Naive thymus-derived CD4-positive, alpha-beta T cell (primary cell): Measurements from ENCODE around the gene LAPTM5. TPM values are rescaled to one million over a fixed set of nuclear protein-coding genes. Genes with fewer than 3 reads are reported as not detected.

Source experiments
- ATAC-seq: fragments of 150-1000 bp; cut with Tn5 transposase; 2 replicates; pipeline ENCODE4 v1.10.0; 2021; ENCODE audit warnings: mild to moderate bottlenecking, moderate library complexity
- CTCF ChIA-PET: fragments of 350-600 bp; sonication (Branson Sonifier 250); formaldehyde crosslinking; loops from one replicate; lab custom pipeline; 2021; ENCODE audit warnings: antibody characterized with exemption; lab: Charles Lee
- POLR2A ChIA-PET: fragments of 350-600 bp; sonication (Branson Sonifier 250); formaldehyde crosslinking; loops from one replicate; lab custom pipeline; 2021; ENCODE audit warnings: antibody characterized with exemption, inconsistent platforms; lab: Charles Lee
- DNase-seq, 9 donors: peaks; one replicate each; pipeline versions ENCODE4 v3.0.0 to v3.0.0-alpha.2; 2020 to 2022; ENCODE audit warnings: mixed read lengths in 1 of 9
- H3K27ac ChIP-seq: one replicate; pipeline ENCODE4 v1.7.0; 2013; ENCODE audit warnings: mild to moderate bottlenecking, low read depth, low read length, moderate library complexity
- H3K27me3 ChIP-seq, 2 donors: one replicate each; pipeline ENCODE4 v1.7.0; 2013; ENCODE audit warnings: low read length in 2 of 2, mild to moderate bottlenecking in 2 of 2, moderate library complexity in 2 of 2; ENCODE audit not compliant: control insufficient read depth in 2 of 2, insufficient read depth in 2 of 2
- H3K36me3 ChIP-seq, 3 experiments: 1 replicate in 2 of 3; 2 replicates in 1 of 3; pipeline ENCODE4 v1.7.0; 2013; ENCODE audit warnings: low read length in 3 of 3, mild to moderate bottlenecking in 3 of 3, moderate library complexity in 1 of 3; ENCODE audit not compliant: insufficient read depth in 3 of 3, control insufficient read depth in 2 of 3
- H3K4me1 ChIP-seq, 2 donors: one replicate each; pipeline ENCODE4 v1.7.0; 2013; ENCODE audit warnings: low read length in 2 of 2, mild to moderate bottlenecking in 2 of 2, moderate library complexity in 1 of 2; ENCODE audit not compliant: control insufficient read depth in 2 of 2, insufficient read depth in 2 of 2
- H3K4me3 ChIP-seq: 2 replicates; pipeline ENCODE4 v1.7.0; 2013; ENCODE audit warnings: mild to moderate bottlenecking, low read length
- H3K9me3 ChIP-seq, 3 experiments: 1 replicate in 2 of 3; 2 replicates in 1 of 3; pipeline ENCODE4 v1.7.0; 2013; ENCODE audit warnings: low read length in 3 of 3; ENCODE audit not compliant: control insufficient read depth in 2 of 3
- H3K27ac Mint-ChIP-seq, 9 donors: one replicate each; pipeline ENCODE4 v1.8.0; 2020 to 2022; ENCODE audit warnings: mixed read lengths in 9 of 9, mild to moderate bottlenecking in 8 of 9, moderate library complexity in 5 of 9, inconsistent platforms in 2 of 9
- H3K27me3 Mint-ChIP-seq, 5 donors: one replicate each; pipeline ENCODE4 v1.8.0; 2021 to 2022; ENCODE audit warnings: mixed read lengths in 5 of 5, mild to moderate bottlenecking in 1 of 5
- H3K36me3 Mint-ChIP-seq, 5 donors: one replicate each; pipeline ENCODE4 v1.8.0; 2020 to 2022; ENCODE audit warnings: mixed read lengths in 5 of 5, mild to moderate bottlenecking in 3 of 5, inconsistent platforms in 1 of 5
- H3K4me1 Mint-ChIP-seq, 7 donors: one replicate each; pipeline ENCODE4 v1.8.0; 2020 to 2022; ENCODE audit warnings: mixed read lengths in 7 of 7, mild to moderate bottlenecking in 3 of 7, inconsistent platforms in 1 of 7
- H3K4me3 Mint-ChIP-seq, 10 donors: one replicate each; pipeline ENCODE4 v1.8.0; 2020 to 2022; ENCODE audit warnings: mild to moderate bottlenecking in 10 of 10, mixed read lengths in 10 of 10, moderate library complexity in 6 of 10, inconsistent platforms in 2 of 10
- H3K9me3 Mint-ChIP-seq, 11 donors: one replicate each; pipeline ENCODE4 v1.8.0; 2020 to 2022; ENCODE audit warnings: mixed read lengths in 11 of 11, mild to moderate bottlenecking in 4 of 11, inconsistent platforms in 1 of 11, moderate library complexity in 1 of 11
- intact Hi-C, 2 donors: fragments of 100-400 bp; cut with micrococcal nuclease; formaldehyde crosslinking; loops; one replicate each; pipeline ENCODE4 v1.15.1; 2023
- polyA plus RNA-seq, 2 donors: library from polyadenylated mRNA; unstranded; fragments of 300-500 nt; fragmentation: Illumina TruSeq; gene quantifications; one replicate each; pipeline ENCODE4 v1.2.3, GENCODE V29; 2021
- total RNA-seq, 6 experiments: library from RNA in 5 of 6; stranded (reverse) in 5 of 6; gene quantifications; 1 replicate in 5 of 6; 2 replicates in 1 of 6; pipeline ENCODE4 v1.2.3 and lab custom pipeline; 2021 to 2026

Gene LAPTM5
- total and polyA plus RNA-seq, 7 experiments from 2014 or later = 464 to 783 (median 575) TPM

GRCh38 chr1:30733493-30733892 lies 24.1 kb downstream of the LAPTM5 start:
- Mint-ChIP-seq H3K4me1 (peaks cover 25 to 38% (median 27%) of the 10 kb centered on the region in 7 donors), H3K36me3 (peaks cover 20 to 47% (median 27%) of the 10 kb centered on the region in 5 donors), H3K27me3 (no peaks in the 10 kb centered on the region), H3K9me3 (no peaks in the 10 kb centered on the region), H3K4me3 (no peak overlapping the region), H3K27ac (peak overlapping the region in 3 of 9 donors; percentile 18 to 70 (median 34))
- no peak for DNase-seq
- no peak overlapping the region for H3K4me3 ChIP-seq
- CTCF ChIA-PET = interaction anchor here (1.4 to 1.8 kb wide), 2 partner anchors 10 to 47 kb away, joined by 3 to 7 read pairs; no protein-coding TSS in a partner anchor
- intact Hi-C loops = no loop called here
- POLR2A ChIA-PET = interaction anchor here (5.0 to 42.4 kb wide), 2 partner anchors 13 to 22 kb away, joined by 30 to 1281 read pairs; partner anchors contain the start of gene LAPTM5
- H3K27ac ChIP-seq = no peak overlapping the region
- H3K9me3 ChIP-seq = no peaks in the 10 kb centered on the region
- ATAC-seq = no peak
- peaks cover 39 to 67% (median 43%) of the 10 kb centered on the region in 3 experiments for H3K36me3 ChIP-seq
- H3K4me1 ChIP-seq = peaks cover 10 to 11% of the 10 kb centered on the region in 2 donors
- H3K27me3 ChIP-seq = no peaks in the 10 kb centered on the region

- Histone ChIP-seq H3K27me3 (no peaks in the 10 kb centered on the region), H3K27ac (peak overlapping the region; percentile 48), H3K4me1 (peaks cover 4 to 10% of the 10 kb centered on the region in 2 donors), H3K36me3 (peaks cover 29 to 62% (median 34%) of the 10 kb centered on the region in 3 experiments), H3K4me3 (no peak overlapping the region), H3K9me3 (no peaks in the 10 kb centered on the region)
- peak; percentile 71 for ATAC-seq
- ChIA-PET POLR2A (interaction anchor here (5.0 to 42.4 kb wide), 2 partner anchors 12 to 23 kb away, joined by 30 to 1281 read pairs; partner anchors contain the start of gene LAPTM5), CTCF (interaction anchor here (0.7 to 1.8 kb wide), 4 partner anchors 11 to 48 kb away, joined by 3 to 7 read pairs (median 4); no protein-coding TSS in a partner anchor)
- Mint-ChIP-seq H3K4me3 (peak overlapping the region in 1 of 10 donors; percentile 34), H3K36me3 (peaks cover 16 to 39% (median 17%) of the 10 kb centered on the region in 5 donors), H3K27ac (peak overlapping the region; percentile 60 to 89 (median 83)), H3K4me1 (peaks cover 19 to 30% (median 23%) of the 10 kb centered on the region in 7 donors), H3K9me3 (no peaks in the 10 kb centered on the region), H3K27me3 (no peaks in the 10 kb centered on the region)
- intact Hi-C loops = loop anchor here in 1 of 2 donors (1.0 kb wide), 2 partner anchors 11 to 24 kb away; no protein-coding TSS in a partner anchor
- peak in 2 of 9 donors; percentile 26 to 48 for DNase-seq
Measured at GRCh38 chr1:30732277-30732996, 25.1 kb downstream of the LAPTM5 start.

GRCh38 chr1:30731806-30732276 lies 25.7 kb downstream of the LAPTM5 start:
- intact Hi-C loops = loop anchor here in 1 of 2 donors (1.0 kb wide), 2 partner anchors 11 to 24 kb away; no protein-coding TSS in a partner anchor
- no peaks in the 10 kb centered on the region for H3K9me3 ChIP-seq
- peak overlapping the region in 3 of 10 donors; percentile 1 to 34 (median 12) for H3K4me3 Mint-ChIP-seq
- H3K27ac ChIP-seq = peak overlapping the region; percentile 48
- peaks cover 19 to 30% (median 23%) of the 10 kb centered on the region in 7 donors for H3K4me1 Mint-ChIP-seq
- peaks cover 23 to 60% (median 28%) of the 10 kb centered on the region in 3 experiments for H3K36me3 ChIP-seq
- H3K27me3 ChIP-seq = no peaks in the 10 kb centered on the region
- peaks cover 4 to 10% of the 10 kb centered on the region in 2 donors for H3K4me1 ChIP-seq
- CTCF ChIA-PET = interaction anchor here (1.0 to 1.8 kb wide), 3 partner anchors 12 to 29 kb away, joined by 4 to 7 read pairs (median 4); no protein-coding TSS in a partner anchor
- H3K9me3 Mint-ChIP-seq = no peaks in the 10 kb centered on the region
- no peak for DNase-seq
- POLR2A ChIA-PET = interaction anchor here (0.6 to 42.4 kb wide), 3 partner anchors 12 to 166 kb away, joined by 3 to 1281 read pairs (median 30); partner anchors contain the start of gene LAPTM5
- peaks cover 11 to 35% (median 14%) of the 10 kb centered on the region in 5 donors for H3K36me3 Mint-ChIP-seq
- no peaks in the 10 kb centered on the region for H3K27me3 Mint-ChIP-seq
- ATAC-seq = no peak
- no peak overlapping the region for H3K4me3 ChIP-seq
- peak overlapping the region; percentile 62 to 89 (median 86) for H3K27ac Mint-ChIP-seq

GRCh38 chr1:30731109-30731805 lies 26.3 kb downstream of the LAPTM5 start:
- Mint-ChIP-seq H3K27me3 (no peaks in the 10 kb centered on the region), H3K27ac (peak overlapping the region; percentile 58 to 89 (median 86)), H3K4me1 (peaks cover 19 to 30% (median 22%) of the 10 kb centered on the region in 7 donors), H3K9me3 (no peaks in the 10 kb centered on the region), H3K4me3 (peak overlapping the region in 4 of 10 donors; percentile 1 to 42 (median 8)), H3K36me3 (peaks cover 9 to 32% (median 14%) of the 10 kb centered on the region in 5 donors)
- Histone ChIP-seq H3K36me3 (peaks cover 17 to 56% (median 23%) of the 10 kb centered on the region in 3 experiments), H3K9me3 (no peaks in the 10 kb centered on the region), H3K4me3 (no peak overlapping the region), H3K27ac (peak overlapping the region; percentile 48), H3K4me1 (peaks cover 4 to 10% of the 10 kb centered on the region in 2 donors), H3K27me3 (no peaks in the 10 kb centered on the region)
- DNase-seq = no peak
- CTCF ChIA-PET = interaction anchor here (0.9 to 1.1 kb wide), 2 partner anchors 13 kb away, joined by 3 to 4 read pairs; no protein-coding TSS in a partner anchor
- no peak for ATAC-seq
- POLR2A ChIA-PET = interaction anchor here (0.6 to 42.4 kb wide), 3 partner anchors 11 to 167 kb away, joined by 3 to 1281 read pairs (median 30); partner anchors contain the start of gene LAPTM5
- intact Hi-C loops = no loop called here

GRCh38 chr1:30730346-30731108 lies 27.0 kb downstream of the LAPTM5 start:
- no peaks in the 10 kb centered on the region for H3K27me3 Mint-ChIP-seq
- no peaks in the 10 kb centered on the region for H3K9me3 Mint-ChIP-seq
- H3K36me3 ChIP-seq = peaks cover 12 to 56% (median 16%) of the 10 kb centered on the region in 3 experiments
- no peaks in the 10 kb centered on the region for H3K27me3 ChIP-seq
- H3K4me3 ChIP-seq = no peak overlapping the region
- no peak for ATAC-seq
- intact Hi-C loops = no loop called here
- ChIA-PET CTCF (interaction anchor here (0.7 to 1.7 kb wide), 4 partner anchors 12 to 49 kb away, joined by 3 to 10 read pairs (median 4); no protein-coding TSS in a partner anchor), POLR2A (interaction anchor here (0.8 to 42.4 kb wide), 3 partner anchors 10 to 610 kb away, joined by 3 to 1281 read pairs (median 30); partner anchors contain the start of gene LAPTM5)
- DNase-seq = no peak
- H3K27ac Mint-ChIP-seq = peak overlapping the region; percentile 56 to 89 (median 83)
- H3K4me1 ChIP-seq = peaks cover 4 to 10% of the 10 kb centered on the region in 2 donors
- H3K27ac ChIP-seq = no peak overlapping the region
- peak overlapping the region in 1 of 10 donors; percentile 21 for H3K4me3 Mint-ChIP-seq
- H3K36me3 Mint-ChIP-seq = peaks cover 8 to 26% (median 10%) of the 10 kb centered on the region in 5 donors
- no peaks in the 10 kb centered on the region for H3K9me3 ChIP-seq
- H3K4me1 Mint-ChIP-seq = peaks cover 14 to 30% (median 22%) of the 10 kb centered on the region in 7 donors
